HG03460 (cell line): ENCODE results near the gene HES3.

ENCODE experiments used
- ATAC-seq: cut with Tn5 transposase; IDR thresholded peaks from one replicate; pipeline ENCODE4 v1.9.1; 2021; ENCODE audit not compliant: unreplicated experiment

Gene HES3

GRCh38 chr1:6245086-6245868 is 1.3 kb downstream of the HES3 start:
- ATAC-seq, result peak; percentile 65

DNA sequence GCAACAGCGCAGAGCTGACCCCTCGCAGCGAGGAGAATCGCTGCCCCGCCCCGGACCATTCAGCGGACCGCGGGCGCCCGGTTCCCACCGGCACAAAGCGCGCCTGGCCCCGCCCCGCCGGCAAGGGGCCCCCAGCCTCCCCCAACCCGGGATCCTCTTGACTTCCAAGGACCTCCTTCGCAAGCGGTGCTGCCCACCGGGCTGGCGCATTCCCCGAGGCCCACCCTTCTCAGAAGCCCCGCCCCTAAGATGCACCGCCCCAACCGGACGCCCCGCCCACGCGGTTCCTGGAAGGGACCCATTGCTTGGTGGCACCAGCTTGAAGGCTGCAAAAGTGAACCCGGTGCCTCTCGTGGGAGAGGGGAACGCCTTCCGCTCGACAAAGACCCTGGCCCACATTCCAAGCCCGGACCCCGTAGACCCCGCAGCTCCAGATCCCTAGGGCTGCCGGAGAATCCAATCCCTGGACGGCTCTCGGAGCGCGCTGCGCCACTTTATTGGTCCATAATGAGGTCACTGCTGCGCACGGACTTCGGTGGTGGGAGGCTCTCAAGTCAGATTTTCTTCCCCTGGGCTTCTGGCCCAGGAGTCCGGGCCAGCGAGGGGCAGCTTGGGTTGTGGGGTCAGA is 2.0 kb downstream of the HES3 start:
- ATAC-seq, result no peak

- no peak for ATAC-seq
Observed at GRCh38 chr1:6246497-6247467, 2.8 kb downstream of the HES3 start.

GRCh38 chr1:6247651-6248050 is 3.7 kb downstream of the HES3 start:
- no peak for ATAC-seq

DNA sequence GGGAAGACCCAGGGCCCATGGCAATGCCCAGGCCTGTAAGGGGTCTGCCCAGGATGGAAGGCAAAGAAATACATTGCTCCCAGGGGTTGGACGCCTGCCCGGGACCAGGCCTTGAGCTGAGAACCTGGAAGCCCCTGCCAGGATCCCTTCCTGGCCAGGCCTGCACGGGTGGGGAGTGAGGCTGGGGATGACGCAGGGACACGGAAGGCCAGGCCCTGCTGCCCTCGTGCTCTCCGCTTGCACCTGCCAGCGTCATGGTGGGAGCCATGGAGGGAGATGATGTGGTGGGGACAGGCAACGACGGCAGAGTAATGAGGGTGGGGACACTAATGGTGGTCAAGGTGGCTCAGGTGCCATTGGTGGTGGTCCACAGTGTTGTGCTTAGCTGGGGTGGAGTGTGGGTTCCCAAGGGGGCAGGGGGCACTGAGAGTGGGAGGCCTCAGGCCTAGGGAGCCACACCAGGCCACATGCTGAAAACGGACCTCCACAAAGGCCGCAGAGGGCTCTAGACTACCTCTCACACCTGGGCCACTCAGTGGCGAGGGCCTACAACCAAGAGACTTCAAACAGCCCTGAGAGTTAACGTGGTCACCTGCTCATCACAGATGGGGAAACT is 4.3 kb downstream of the HES3 start:
- ATAC-seq, result no peak

GRCh38 chr1:6248932-6249738 is 5.2 kb downstream of the HES3 start:
- no peak for ATAC-seq

DNA sequence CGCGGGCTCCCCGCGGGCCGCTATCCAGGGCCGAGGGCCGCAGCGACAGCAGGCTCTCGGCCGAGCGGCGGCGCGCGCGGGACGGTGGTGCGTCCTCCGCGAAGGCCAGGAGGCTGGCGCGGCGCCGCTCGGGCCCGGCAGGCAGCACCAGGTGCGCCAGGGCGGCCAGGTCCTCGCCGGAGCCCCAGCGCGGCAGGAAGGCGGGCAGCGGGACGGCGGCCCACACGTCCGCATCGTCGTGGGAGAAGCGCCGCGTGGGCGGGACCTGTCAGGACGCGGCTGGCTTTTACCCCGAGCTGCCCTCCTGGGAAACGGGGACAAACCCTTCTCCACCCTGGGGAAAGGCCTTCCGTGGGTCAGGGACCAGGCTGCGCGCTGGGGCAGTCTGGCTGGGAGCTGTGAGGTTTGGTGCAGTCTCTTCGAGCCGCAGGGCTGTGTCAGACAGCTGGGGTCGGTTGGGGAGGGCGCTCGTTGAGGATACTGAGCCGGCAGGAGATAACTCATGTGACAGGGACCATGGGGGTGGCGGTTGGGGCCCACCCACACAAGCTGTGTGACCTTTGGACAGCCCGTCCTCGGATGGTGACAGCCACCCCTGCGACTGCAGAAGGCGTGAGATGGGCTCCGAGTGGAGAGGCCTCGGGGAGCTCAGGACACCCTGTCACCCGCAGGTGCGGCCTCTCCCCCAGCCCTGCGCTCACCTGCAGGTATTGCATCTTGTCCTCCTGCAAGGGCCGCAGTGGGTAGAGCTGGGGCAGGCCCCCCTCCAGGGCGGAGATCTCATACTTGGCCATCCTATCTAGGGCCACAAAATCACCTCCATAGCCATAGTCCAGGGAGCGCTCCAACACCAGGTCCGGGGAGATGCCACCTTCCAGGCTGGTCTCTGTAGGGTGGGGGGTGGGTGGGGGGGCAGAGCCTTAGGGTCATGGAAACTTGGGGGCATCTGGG is 6.0 kb downstream of the HES3 start:
- no peak for ATAC-seq

GRCh38 chr1:6251233-6251632 is 7.3 kb downstream of the HES3 start:
- no peak for ATAC-seq

- ATAC-seq, result no peak
Observed at GRCh38 chr1:6251681-6252373, 7.8 kb downstream of the HES3 start.

DNA sequence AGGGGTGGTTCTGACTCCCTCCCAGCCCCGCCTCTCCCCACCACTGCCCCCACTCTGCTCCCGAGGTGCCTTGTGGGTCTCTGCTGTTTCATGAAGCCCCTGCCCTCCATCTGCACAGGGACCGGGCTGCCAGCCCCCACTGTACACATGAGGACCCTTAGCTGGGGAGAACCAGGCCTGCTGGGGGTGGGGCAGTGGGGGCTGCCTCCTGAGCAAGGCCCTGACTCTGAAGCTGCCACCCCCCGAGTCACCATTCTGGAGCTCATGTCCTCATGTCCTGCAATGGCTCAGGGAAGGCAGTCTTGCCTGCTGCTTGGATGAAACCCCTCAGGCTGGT is 8.4 kb downstream of the HES3 start:
- ATAC-seq, result no peak

GRCh38 chr1:6253380-6253779 is 9.4 kb downstream of the HES3 start:
- no peak for ATAC-seq

DNA sequence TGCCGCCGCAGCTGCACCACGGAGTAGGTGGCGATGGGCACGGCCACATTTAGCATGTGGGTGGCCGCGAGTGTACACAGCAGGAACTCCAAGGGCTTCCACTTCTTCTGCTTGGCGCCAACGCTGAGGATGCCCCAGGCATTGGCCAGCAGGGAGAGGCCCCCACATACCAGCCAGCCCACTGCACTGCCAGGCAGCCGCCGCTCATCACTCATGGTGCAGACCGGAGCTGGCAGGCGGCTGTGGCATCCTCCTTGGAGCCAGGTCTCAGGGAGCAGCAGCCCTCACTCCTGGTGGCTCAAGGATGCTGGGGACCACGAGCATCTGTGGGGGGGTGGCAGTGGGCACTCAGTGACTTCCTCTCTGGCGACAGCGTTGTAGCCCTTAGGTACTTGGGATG is 10.7 kb downstream of the HES3 start:
- no peak for ATAC-seq

- ATAC-seq, result no peak
Observed at GRCh38 chr1:6256645-6257044, 12.7 kb downstream of the HES3 start.

DNA sequence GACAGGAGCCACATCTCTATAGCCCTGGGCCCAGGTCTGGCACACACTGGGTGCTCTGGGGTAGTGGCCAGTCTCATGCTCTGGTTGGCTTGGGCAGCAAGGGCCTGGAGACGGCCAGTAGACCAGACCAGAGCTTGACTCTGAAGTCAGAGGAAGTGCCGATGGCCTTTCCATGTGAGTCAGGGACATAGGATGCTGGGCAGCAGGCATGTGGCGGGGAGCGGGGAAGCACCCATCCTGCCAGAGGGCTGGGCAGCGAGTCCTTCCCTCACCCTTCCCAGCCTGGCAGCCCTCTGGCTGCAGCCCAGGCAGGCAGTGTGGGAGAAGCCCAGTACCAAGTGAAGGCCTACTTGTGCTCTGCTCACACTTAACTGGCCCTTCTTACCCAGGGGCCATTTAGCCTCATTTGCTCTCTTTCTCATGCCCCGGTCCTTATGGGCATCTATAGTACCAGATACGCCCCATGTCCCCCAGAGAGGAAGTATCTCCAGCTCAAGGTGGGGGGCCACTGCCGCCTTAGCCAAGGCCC is 13.6 kb downstream of the HES3 start:
- no peak for ATAC-seq

- no peak for ATAC-seq
Observed at GRCh38 chr1:6258675-6259074, 14.7 kb downstream of the HES3 start.

DNA sequence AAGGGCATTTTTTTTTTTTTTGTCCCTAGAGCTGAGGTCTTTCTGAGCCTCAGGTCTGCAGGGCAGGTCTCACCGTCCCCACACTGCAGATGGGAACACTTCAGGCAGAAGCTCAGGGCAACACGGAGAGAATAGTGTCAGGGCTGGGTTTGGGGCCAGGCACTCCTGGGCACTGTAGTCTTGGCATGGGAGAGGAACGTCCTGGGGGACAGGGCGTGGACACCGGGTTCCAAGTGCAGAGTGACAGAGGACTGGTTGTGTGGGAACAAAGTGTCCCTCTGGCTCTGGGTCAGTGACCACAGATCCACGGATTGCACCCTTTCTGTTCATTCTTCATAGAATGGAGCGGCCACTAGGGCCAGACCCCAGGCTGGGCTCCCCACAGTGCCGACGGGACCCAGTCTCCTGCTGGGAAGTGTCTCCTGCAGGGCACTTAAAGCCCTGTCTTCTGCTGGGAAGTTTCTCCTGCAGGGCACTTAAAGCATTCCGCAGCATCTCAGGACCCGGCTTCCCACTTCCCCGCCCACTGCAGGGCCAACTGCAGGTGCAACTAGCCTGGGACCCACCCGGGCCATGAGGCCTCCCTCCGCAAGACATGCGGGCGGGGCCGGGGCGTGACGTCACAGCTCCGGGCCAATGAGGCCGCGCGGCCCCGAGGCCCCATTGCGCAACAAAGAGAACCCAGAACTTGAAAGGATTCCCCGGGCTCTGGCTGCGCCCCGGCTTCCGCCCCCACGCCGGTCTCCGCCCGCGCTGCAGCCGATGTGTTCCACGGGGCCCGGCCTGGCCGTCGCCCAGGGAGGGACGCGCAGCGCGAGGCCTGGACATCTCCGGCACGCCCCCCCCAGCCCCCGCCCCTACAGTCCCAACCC is 15.7 kb downstream of the HES3 start:
- peak; percentile 70 for ATAC-seq

DNA sequence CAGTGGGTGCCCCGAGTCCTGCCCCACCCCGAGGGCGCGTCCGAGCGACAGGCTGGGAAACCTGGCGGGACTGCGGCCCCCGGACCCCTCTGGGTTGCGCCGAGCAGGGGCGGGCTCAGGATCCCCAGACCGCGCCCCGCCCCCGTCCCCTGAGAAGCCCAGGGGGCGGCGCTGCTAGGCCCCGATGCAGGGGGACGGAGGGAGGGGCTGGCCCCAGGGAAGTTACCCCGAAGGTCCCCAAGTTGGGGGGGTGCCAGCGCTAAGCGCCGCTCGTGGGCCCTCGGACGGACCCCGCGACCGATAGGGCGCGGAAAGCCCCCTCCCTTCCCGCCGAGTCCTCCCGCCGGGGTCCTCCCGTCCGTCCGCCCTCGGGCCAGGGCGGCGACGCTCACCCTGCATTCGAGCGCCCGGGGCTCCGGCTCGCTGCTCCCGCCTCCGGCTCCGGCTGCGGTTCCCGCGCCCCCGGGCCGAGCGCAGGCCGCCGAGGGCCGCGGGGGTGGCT is 16.5 kb downstream of the HES3 start:
- ATAC-seq, result no peak
